GM12865 (cell line): ENCODE measurements around the gene CSRNP3.
"Not testable (repeated sequence)": the region's sequence is repeated elsewhere in the genome, so short reads cannot be mapped to it uniquely, and the experiment has no call there.

Experiments used
- DNase-seq: peaks from one replicate; pipeline ENCODE4 v3.0.0; 2010; ENCODE audit warnings: low read depth
- H3K4me3 ChIP-seq: 2 replicates; pipeline ENCODE4 v1.5.1; 2011; ENCODE audit warnings: mild to moderate bottlenecking, low read depth, low read length, control low read depth
- CTCF ChIP-seq: IDR thresholded peaks from 2 replicates; pipeline ENCODE4 v1.5.1; 2011; ENCODE audit warnings: low read length, control low read depth, low read depth, inconsistent platforms; ENCODE audit not compliant: insufficient read depth; ENCODE audit errors: missing control alignments

CSRNP3 gene

GRCh38 chr2:165587335-165587938 is 117.9 kb downstream of the CSRNP3 start:
- TF ChIP-seq CTCF, result no peak
- no peak overlapping the region for H3K4me3 ChIP-seq
- peak; percentile 23 for DNase-seq

GRCh38 chr2:165590999-165591398 is 121.5 kb downstream of the CSRNP3 start:
- H3K4me3 ChIP-seq, DNase-seq: not testable (repeated sequence)

GRCh38 chr2:165593081-165593480 is 123.6 kb downstream of the CSRNP3 start:
- no peak overlapping the region for H3K4me3 ChIP-seq
- no peak for TF ChIP-seq CTCF
- DNase-seq, result no peak

GRCh38 chr2:165594231-165594934 is 124.9 kb downstream of the CSRNP3 start:
- no peak overlapping the region; the same call in 1 of the 2 replicates for H3K4me3 ChIP-seq
- TF ChIP-seq CTCF, result no peak
- peak; percentile 6 for DNase-seq

- H3K4me3 ChIP-seq, result no peak overlapping the region; the same call in 1 of the 2 replicates
- DNase-seq, result peak; percentile 48
- no peak for TF ChIP-seq CTCF
These were observed 125.4 kb downstream of the CSRNP3 start for GRCh38 chr2:165594935-165595255.

- TF ChIP-seq CTCF, result no peak
- no peak overlapping the region for H3K4me3 ChIP-seq
- DNase-seq, result no peak
These were observed 127.3 kb downstream of the CSRNP3 start for GRCh38 chr2:165596788-165597187.

- H3K4me3 ChIP-seq, result no peak overlapping the region
- DNase-seq, result no peak
- no peak for TF ChIP-seq CTCF
These were observed 131.8 kb downstream of the CSRNP3 start for GRCh38 chr2:165601065-165601830.
